NB4 (cell line): Measurements from ENCODE around the gene TRIO.

Source experiments
- CTCF ChIP-seq: IDR thresholded peaks from one replicate; pipeline ENCODE4 v1.5.1; 2012; ENCODE audit warnings: low read depth, low read length
- MAX ChIP-seq: IDR thresholded peaks from 2 replicates; pipeline ENCODE4 v1.6.1; 2011; ENCODE audit warnings: low read depth, low read length
- MYC ChIP-seq: IDR thresholded peaks from 2 replicates; pipeline ENCODE4 v1.6.1; 2011; ENCODE audit warnings: low read depth, low read length
- POLR2A ChIP-seq: IDR thresholded peaks from 2 replicates; pipeline ENCODE4 v1.6.1; 2011; ENCODE audit warnings: mild to moderate bottlenecking; ENCODE audit not compliant: insufficient read length; ENCODE audit errors: extremely low read depth

DNA sequence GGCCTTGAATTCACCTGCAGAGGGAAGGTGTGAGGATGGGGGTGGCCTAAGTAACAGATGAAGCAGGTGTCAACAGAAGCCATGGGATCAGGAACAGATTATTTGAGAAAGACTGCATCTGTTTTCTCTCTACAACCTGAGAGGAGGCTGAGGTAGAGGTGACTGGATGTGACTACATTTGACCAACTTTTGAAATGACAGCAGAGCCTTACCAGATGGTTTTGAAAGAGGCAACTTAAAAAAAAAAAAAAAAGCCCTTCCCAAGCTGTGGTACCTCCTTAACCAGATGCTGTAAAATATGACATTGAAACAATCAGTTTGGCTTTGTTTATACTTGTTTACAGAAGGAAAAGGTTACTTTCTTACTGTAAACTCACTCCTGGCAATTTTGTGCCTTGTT, 108.6 kb downstream of the TRIO start:
- TF ChIP-seq CTCF (no peak), MYC (no peak), POLR2A (no peak), MAX (no peak)
